GDM1 (cell line): Measurements from ENCODE around the gene TCF4.

ENCODE experiments used
- DNase-seq: peaks from one replicate; lab custom pipeline; 2025; lab: John Stamatoyannopoulos, UW

TCF4 gene

GRCh38 chr18:55346961-55347740, 240.8 kb downstream of the TCF4 start:
- no peak for DNase-seq

GRCh38 chr18:55346387-55346786, 241.6 kb downstream of the TCF4 start:
- DNase-seq, result no peak

- DNase-seq, result no peak
Measured at GRCh38 chr18:55345103-55345950, 242.7 kb downstream of the TCF4 start.

GRCh38 chr18:55343396-55344073, 244.5 kb downstream of the TCF4 start:
- DNase-seq, result no peak

GRCh38 chr18:55340998-55341397, 247.0 kb downstream of the TCF4 start:
- DNase-seq, result no peak

GRCh38 chr18:55339990-55340389, 248.0 kb downstream of the TCF4 start:
- DNase-seq, result no peak

- DNase-seq, result no peak
Measured at GRCh38 chr18:55338978-55339650, 248.9 kb downstream of the TCF4 start.

- DNase-seq, result no peak
Measured at GRCh38 chr18:55337908-55338521, 250.0 kb downstream of the TCF4 start.

- DNase-seq, result no peak
Measured at GRCh38 chr18:55337138-55337537, 250.9 kb downstream of the TCF4 start.

- DNase-seq, result no peak
Measured at GRCh38 chr18:55336438-55337100, 251.4 kb downstream of the TCF4 start.

- no peak for DNase-seq
Measured at GRCh38 chr18:55334875-55335274, 253.1 kb downstream of the TCF4 start.

- DNase-seq, result no peak
Measured at GRCh38 chr18:55331301-55331700, 256.7 kb downstream of the TCF4 start.

GRCh38 chr18:55328301-55328700, 259.7 kb downstream of the TCF4 start:
- DNase-seq, result no peak

- DNase-seq, result no peak
Measured at GRCh38 chr18:55327454-55327853, 260.5 kb downstream of the TCF4 start.

GRCh38 chr18:55326134-55326533, 261.9 kb downstream of the TCF4 start:
- no peak for DNase-seq

GRCh38 chr18:55324166-55324565, 263.8 kb downstream of the TCF4 start:
- DNase-seq, result no peak

- no peak for DNase-seq
Measured at GRCh38 chr18:55323051-55323994, 264.7 kb downstream of the TCF4 start.

GRCh38 chr18:55322178-55322735, 265.7 kb downstream of the TCF4 start:
- no peak for DNase-seq
